ENCODE measurements around the gene KIAA1217. TPM values are rescaled to one million over a fixed set of nuclear protein-coding genes. Genes with fewer than 3 reads are reported as not detected.

Gene KIAA1217
- total RNA-seq, 1 experiment from 2014 or later: 18.6 TPM

DNA sequence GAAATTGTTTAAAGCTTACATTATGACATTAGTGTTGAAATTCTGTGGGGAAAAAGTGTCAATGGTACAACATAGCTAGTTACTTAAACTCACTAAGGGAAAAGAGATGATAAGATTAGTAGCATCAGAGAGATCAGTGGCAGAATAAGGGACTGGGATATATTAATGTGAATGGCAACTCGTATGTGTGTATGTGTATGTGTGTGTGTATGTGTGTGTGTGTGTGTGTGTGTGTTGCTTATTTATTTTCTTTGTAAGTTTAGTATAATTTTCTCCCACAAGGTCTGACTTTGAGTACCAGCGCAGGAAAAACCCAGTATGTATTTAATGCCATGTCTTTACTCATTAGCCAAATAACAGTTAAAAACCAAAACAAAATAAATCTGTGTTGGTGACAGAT lies 258.7 kb downstream of the KIAA1217 start:
- H4K20me1 ChIP-seq (ENCODE audit: control insufficient read depth, insufficient read depth, insufficient read length): no peaks in the 10 kb centered on the region
- Mint-ChIP-seq H3K4me1 (peaks cover 9 to 16% of the 10 kb centered on the region in 2 experiments), H3K27ac (no peak overlapping the region), H3K36me3 (ENCODE audit: insufficient read depth in 1 of 3, low read depth in 3 of 3) (peaks cover under 1 to 6% (median 5%) of the 10 kb centered on the region in 3 experiments; a peak in 4 of 7 replicates), H3K4me3 (no peak overlapping the region), H3K9me3 (peaks cover 0 to 2% of the 10 kb centered on the region in 2 experiments; a peak in 2 of 5 replicates), H3K27me3 (ENCODE audit: low read depth) (no peaks in the 10 kb centered on the region)
- no peak overlapping the region for H3K4me2 ChIP-seq (ENCODE audit: insufficient read depth, insufficient read length, low read length)
- no peaks in the 10 kb centered on the region for H3K27me3 ChIP-seq (ENCODE audit: insufficient read depth, low read length)
- H4K91ac ChIP-seq (ENCODE audit: insufficient read length, low read depth, low read length): no peak overlapping the region
- no peak overlapping the region for H3K18ac ChIP-seq (ENCODE audit: insufficient read length, low read depth, low read length)
- no peak overlapping the region for H2AFZ ChIP-seq (ENCODE audit: low read length)
- H3K23ac ChIP-seq (ENCODE audit: insufficient read length, low read depth, low read length): no peak overlapping the region
- no peaks in the 10 kb centered on the region for H3K9me3 ChIP-seq (ENCODE audit: control insufficient read depth, low read depth, low read length)
- H3T11ph ChIP-seq (ENCODE audit: low read length): no peak overlapping the region
- no peak overlapping the region for H2BK120ac ChIP-seq (ENCODE audit: low read depth, low read length, poor library complexity, severe bottlenecking)
- H3K4ac ChIP-seq (ENCODE audit: low read depth, low read length): no peak overlapping the region
- H2BK15ac ChIP-seq (ENCODE audit: low read depth, low read length): no peak overlapping the region
- no CpG with 5 or more reads among the region's 2 CpGs for WGBS (ENCODE audit: extremely low coverage, insufficient read length, low lambda C conversion rate)
- no peak overlapping the region for H3K27ac ChIP-seq (ENCODE audit: insufficient read length, low read depth, low read length)
- H2BK20ac ChIP-seq (ENCODE audit: low read depth, low read length, poor library complexity, severe bottlenecking): no peak overlapping the region
- H3K79me2 ChIP-seq (ENCODE audit: insufficient read depth, low read length): no peaks in the 10 kb centered on the region
- H2AK5ac ChIP-seq (ENCODE audit: insufficient read length, low read length): no peak overlapping the region
- no peak overlapping the region for H3K9ac ChIP-seq (ENCODE audit: extremely low read depth, insufficient read length, low read length)
- H3K56ac ChIP-seq (ENCODE audit: insufficient read length, low read depth, low read length): no peak overlapping the region
- no peak overlapping the region for H4K5ac ChIP-seq (ENCODE audit: insufficient read length, low read depth, low read length)
- no peak overlapping the region for H2BK12ac ChIP-seq (ENCODE audit: insufficient read length, low read depth, low read length)
- TF ChIP-seq, protein P1, sequence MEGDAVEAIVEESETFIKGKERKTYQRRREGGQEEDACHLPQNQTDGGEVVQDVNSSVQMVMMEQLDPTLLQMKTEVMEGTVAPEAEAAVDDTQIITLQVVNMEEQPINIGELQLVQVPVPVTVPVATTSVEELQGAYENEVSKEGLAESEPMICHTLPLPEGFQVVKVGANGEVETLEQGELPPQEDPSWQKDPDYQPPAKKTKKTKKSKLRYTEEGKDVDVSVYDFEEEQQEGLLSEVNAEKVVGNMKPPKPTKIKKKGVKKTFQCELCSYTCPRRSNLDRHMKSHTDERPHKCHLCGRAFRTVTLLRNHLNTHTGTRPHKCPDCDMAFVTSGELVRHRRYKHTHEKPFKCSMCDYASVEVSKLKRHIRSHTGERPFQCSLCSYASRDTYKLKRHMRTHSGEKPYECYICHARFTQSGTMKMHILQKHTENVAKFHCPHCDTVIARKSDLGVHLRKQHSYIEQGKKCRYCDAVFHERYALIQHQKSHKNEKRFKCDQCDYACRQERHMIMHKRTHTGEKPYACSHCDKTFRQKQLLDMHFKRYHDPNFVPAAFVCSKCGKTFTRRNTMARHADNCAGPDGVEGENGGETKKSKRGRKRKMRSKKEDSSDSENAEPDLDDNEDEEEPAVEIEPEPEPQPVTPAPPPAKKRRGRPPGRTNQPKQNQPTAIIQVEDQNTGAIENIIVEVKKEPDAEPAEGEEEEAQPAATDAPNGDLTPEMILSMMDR (conservative IDR thresholded peaks at IDR 0.05): no peak
- H3K23me2 ChIP-seq (ENCODE audit: insufficient read length, low read depth, low read length, poor library complexity, severe bottlenecking): no peaks in the 10 kb centered on the region
- H3K14ac ChIP-seq (ENCODE audit: insufficient read depth, low read length): no peak overlapping the region
- H3K4me1 ChIP-seq (ENCODE audit: insufficient read depth, low read length): no peaks in the 10 kb centered on the region
- no peaks in the 10 kb centered on the region for H3K79me1 ChIP-seq (ENCODE audit: insufficient read depth, low read depth, low read length, poor library complexity, severe bottlenecking)
- no peak for DNase-seq
- H4K8ac ChIP-seq (replicated peaks; ENCODE audit: insufficient read length, low read depth, low read length): no peak overlapping the region
- no peak overlapping the region for H2BK5ac ChIP-seq (ENCODE audit: insufficient read length, low read length)

All from H9 (cell line).